HCT116 (cell line): ENCODE data around the gene ZNF229. TPM values are rescaled to one million over a fixed set of nuclear protein-coding genes. Genes with fewer than 3 reads are reported as not detected.

Experiments
- ATAC-seq: fragments of 200-7000 bp; cut with Tn5 transposase; 2 replicates; pipeline ENCODE4 v1.9.1; 2020; ENCODE audit warnings: mild to moderate bottlenecking, moderate library complexity
- BruUV-seq: library from RNA; stranded (reverse); fragments of 400-500 nt; replicated peaks from 2 replicates; lab custom pipeline; 2021; lab: Mats Ljungman, UMichigan
- CTCF ChIA-PET: fragments of 300-600 bp; sonication (Branson Sonifier 250); formaldehyde crosslinking; loops from one replicate; lab custom pipeline; 2021; ENCODE audit warnings: antibody characterized with exemption; lab: Charles Lee
- POLR2A ChIA-PET: fragments of 300-600, 350-600 bp; sonication (Branson Sonifier 250); formaldehyde crosslinking; loops from one replicate; lab custom pipeline; 2021; ENCODE audit warnings: antibody characterized with exemption; lab: Charles Lee
- RAD21 ChIA-PET, 2 experiments: fragments of 300-600 bp; sonication (Branson Sonifier 250); formaldehyde crosslinking; loops; one replicate each; lab custom pipeline; 2023; ENCODE audit warnings: low total read pairs in 2 of 2; ENCODE audit not compliant: uncharacterized antibody in 2 of 2, unreplicated experiment in 2 of 2, low non-redundant PET in 1 of 2; lab: Charles Lee
- DNase-seq: peaks from one replicate; pipeline ENCODE4 v3.0.0-alpha.2; 2010; ENCODE audit warnings: low read depth, low spot score
- H2AFZ ChIP-seq: fragments of 200-600 bp; shearing (Covaris generic), sonication (generic); 2 replicates; pipeline ENCODE4 v1.6.1; 2017; ENCODE audit warnings: low read depth, mixed run types, mixed read lengths, antibody characterized with exemption, low read length; ENCODE audit not compliant: poor library complexity, severe bottlenecking
- H3K27ac ChIP-seq: 2 replicates; pipeline ENCODE4 v1.5.1; 2012; ENCODE audit warnings: low read depth, low read length
- H3K27me3 ChIP-seq: fragments of 200-600 bp; sonication (generic); 2 replicates; pipeline ENCODE4 v1.6.1; 2016; ENCODE audit warnings: mixed run types, low read length, mixed read lengths; ENCODE audit not compliant: insufficient read depth
- H3K36me3 ChIP-seq, 2 experiments: fragments of 200-500 bp in 1 of 2; fragments of 200-600 bp in 1 of 2; sonication (Bioruptor generic) in 1 of 2; sonication (generic) in 1 of 2; 2 replicates each; pipeline versions ENCODE4 v1.5.1 to v1.6.1; 2014 to 2016; ENCODE audit warnings: low read length in 2 of 2, inconsistent platforms in 1 of 2, mixed read lengths in 1 of 2, mixed run types in 1 of 2; ENCODE audit not compliant: insufficient read depth in 2 of 2, control insufficient read depth in 1 of 2
- H3K4me1 ChIP-seq, 2 experiments: fragments of 200-600 bp in 1 of 2; sonication (generic) in 1 of 2; 2 replicates each; pipeline versions ENCODE4 v1.5.1 to v1.6.1; 2012 to 2017; ENCODE audit warnings: low read length in 2 of 2, inconsistent platforms in 1 of 2, mild to moderate bottlenecking in 1 of 2, mixed read lengths in 1 of 2, mixed run types in 1 of 2, moderate library complexity in 1 of 2; ENCODE audit not compliant: insufficient read depth in 2 of 2, control insufficient read depth in 1 of 2
- H3K4me2 ChIP-seq: fragments of 200-600 bp; sonication (generic); 2 replicates; pipeline ENCODE4 v1.6.1; 2017; ENCODE audit warnings: mixed run types, low read length, mixed read lengths
- H3K4me3 ChIP-seq, 2 experiments: fragments of 200-600 bp in 1 of 2; sonication (generic) in 1 of 2; replicated peaks in 1 of 2; 2 replicates each; pipeline ENCODE4 v1.5.1; 2011 to 2016; ENCODE audit warnings: low read length in 2 of 2, control low read depth in 1 of 2, low read depth in 1 of 2, mild to moderate bottlenecking in 1 of 2, mixed read lengths in 1 of 2, mixed run types in 1 of 2
- H3K79me2 ChIP-seq: fragments of 200-600 bp; sonication (generic); 2 replicates; pipeline ENCODE4 v1.6.1; 2017; ENCODE audit warnings: mild to moderate bottlenecking, mixed run types, low read length, moderate library complexity, mixed read lengths; ENCODE audit not compliant: insufficient read depth
- H3K9ac ChIP-seq: fragments of 200-600 bp; sonication (generic); 2 replicates; pipeline ENCODE4 v1.6.1; 2016; ENCODE audit warnings: low read length, mixed read lengths
- H3K9me2 ChIP-seq: fragments of 200-600 bp; sonication (generic), shearing (Covaris generic); 2 replicates; pipeline ENCODE4 v1.6.1; 2017; ENCODE audit warnings: mixed run types, mild to moderate bottlenecking, moderate library complexity; ENCODE audit not compliant: insufficient read depth
- H3K9me3 ChIP-seq, 2 experiments: fragments of 200-500 bp in 1 of 2; fragments of 200-600 bp in 1 of 2; sonication (Bioruptor generic) in 1 of 2; sonication (generic) in 1 of 2; 2 replicates each; pipeline ENCODE4 v1.6.1; 2014 to 2017; ENCODE audit warnings: low read length in 2 of 2, mixed read lengths in 2 of 2, inconsistent platforms in 1 of 2, low read depth in 1 of 2, mild to moderate bottlenecking in 1 of 2, mixed run types in 1 of 2, moderate library complexity in 1 of 2; ENCODE audit not compliant: control insufficient read depth in 1 of 2, insufficient read depth in 1 of 2
- H4K20me1 ChIP-seq: fragments of 200-600 bp; sonication (generic), shearing (Covaris generic); 2 replicates; pipeline ENCODE4 v1.6.1; 2017; ENCODE audit warnings: mixed run types, mild to moderate bottlenecking, moderate library complexity; ENCODE audit not compliant: insufficient read depth
- ATF3 ChIP-seq: IDR thresholded peaks from 2 replicates; pipeline ENCODE4 v1.6.1; 2012
- CBX3 ChIP-seq: IDR thresholded peaks from 2 replicates; pipeline ENCODE4 v1.6.1; 2012; ENCODE audit warnings: low read depth
- CEBPB ChIP-seq: IDR thresholded peaks from 2 replicates; pipeline ENCODE4 v1.6.1; 2012; ENCODE audit warnings: low read depth
- CTCF ChIP-seq, 3 experiments: fragments of 200-600 bp in 1 of 3; sonication (generic) in 1 of 3; IDR thresholded peaks in 2 of 3; conservative IDR thresholded peaks in 1 of 3; 2 replicates each; pipeline ENCODE4 v1.5.1; 2012 to 2017; ENCODE audit warnings: low read depth in 2 of 3, low read length in 2 of 3, antibody characterized with exemption in 1 of 3, borderline replicate concordance in 1 of 3, control low read depth in 1 of 3, mild to moderate bottlenecking in 1 of 3, mixed read lengths in 1 of 3, mixed run types in 1 of 3, moderate library complexity in 1 of 3; ENCODE audit not compliant: insufficient read depth in 1 of 3
- EGR1 ChIP-seq: IDR thresholded peaks from 2 replicates; pipeline ENCODE4 v1.6.1; 2012; ENCODE audit warnings: low read depth
- ELF1 ChIP-seq: IDR thresholded peaks from 2 replicates; pipeline ENCODE4 v1.6.1; 2012; ENCODE audit warnings: low read depth, borderline replicate concordance
- EZH2 ChIP-seq: fragments of 200-600 bp; sonication (generic); IDR thresholded peaks from 2 replicates; pipeline ENCODE4 v1.6.1; 2017; ENCODE audit warnings: antibody characterized with exemption, mixed run types
- EZH2phosphoT487 ChIP-seq: fragments of 200-600 bp; IDR thresholded peaks from 2 replicates; pipeline ENCODE4 v1.6.1; 2018; ENCODE audit warnings: antibody characterized with exemption, borderline replicate concordance
- JUND ChIP-seq: IDR thresholded peaks from 2 replicates; pipeline ENCODE4 v1.6.1; 2012
- POLR2A ChIP-seq: IDR thresholded peaks from 2 replicates; pipeline ENCODE4 v1.7.0; 2011; ENCODE audit warnings: borderline replicate concordance; ENCODE audit not compliant: insufficient read depth, insufficient read length; ENCODE audit errors: extremely low read depth
- RAD21 ChIP-seq: IDR thresholded peaks from 2 replicates; pipeline ENCODE4 v1.6.1; 2012; ENCODE audit warnings: low read depth, mild to moderate bottlenecking
- SIN3A ChIP-seq: IDR thresholded peaks from 2 replicates; pipeline ENCODE4 v1.6.1; 2012; ENCODE audit warnings: low read depth
- SP1 ChIP-seq: IDR thresholded peaks from 2 replicates; pipeline ENCODE4 v1.6.1; 2012; ENCODE audit warnings: low read depth
- SRF ChIP-seq: IDR thresholded peaks from 2 replicates; pipeline ENCODE4 v1.6.1; 2012; ENCODE audit warnings: low read depth
- YY1 ChIP-seq: IDR thresholded peaks from 2 replicates; pipeline ENCODE4 v1.6.1; 2011; ENCODE audit warnings: low read length, low read depth, moderate library complexity, mild to moderate bottlenecking; ENCODE audit not compliant: insufficient replicate concordance; ENCODE audit errors: extremely low read depth
- ZFX ChIP-seq: fragments of 450-650 bp; IDR thresholded peaks from 2 replicates; pipeline ENCODE4 v1.6.1; 2017
- ZNF274 ChIP-seq: fragments of 200-500 bp; sonication (Bioruptor generic); IDR thresholded peaks from 2 replicates; pipeline ENCODE4 v1.6.1; 2014; ENCODE audit warnings: mild to moderate bottlenecking, low read depth, low read length, inconsistent platforms
- intact Hi-C: fragments of 100-400 bp; cut with micrococcal nuclease; formaldehyde crosslinking; loops from 2 replicates; pipeline ENCODE4 v1.10.0; 2022
- total RNA-seq: library from RNA; stranded (reverse); gene quantifications from one replicate; pipeline ENCODE4 v1.2.1, GENCODE V29; 2021; ENCODE audit not compliant: unreplicated experiment
- TF ChIP-seq, protein P1 (sequence below): IDR thresholded peaks from 2 replicates; pipeline ENCODE4 v1.6.1; 2012; ENCODE audit warnings: low read depth

The ZNF229 gene
- total RNA-seq, 1 experiment from 2014 or later: not detected

- no peak for TF ChIP-seq EZH2phosphoT487
- TF ChIP-seq EGR1: no peak
- no peak for TF ChIP-seq POLR2A
- no peak for TF ChIP-seq YY1
- no peak for TF ChIP-seq SIN3A
- TF ChIP-seq ZFX: no peak
- no peak for TF ChIP-seq CTCF (IDR thresholded peaks at IDR 0.05 in 2 of 3, conservative IDR thresholded peaks at IDR 0.05 in 1 of 3; ENCODE audit: borderline replicate concordance in 1 of 3, insufficient read depth in 1 of 3, low read depth in 2 of 3, low read length in 2 of 3)
- TF ChIP-seq ATF3: no peak
- TF ChIP-seq SP1: no peak
- no peak for TF ChIP-seq ELF1
- no peak for TF ChIP-seq JUND
- no peak for TF ChIP-seq CEBPB
- no peak for TF ChIP-seq SRF
- no peak for TF ChIP-seq RAD21
These were observed 6.8 kb upstream of the ZNF229 start (continued) for GRCh38 chr19:44455100-44455499.

DNA sequence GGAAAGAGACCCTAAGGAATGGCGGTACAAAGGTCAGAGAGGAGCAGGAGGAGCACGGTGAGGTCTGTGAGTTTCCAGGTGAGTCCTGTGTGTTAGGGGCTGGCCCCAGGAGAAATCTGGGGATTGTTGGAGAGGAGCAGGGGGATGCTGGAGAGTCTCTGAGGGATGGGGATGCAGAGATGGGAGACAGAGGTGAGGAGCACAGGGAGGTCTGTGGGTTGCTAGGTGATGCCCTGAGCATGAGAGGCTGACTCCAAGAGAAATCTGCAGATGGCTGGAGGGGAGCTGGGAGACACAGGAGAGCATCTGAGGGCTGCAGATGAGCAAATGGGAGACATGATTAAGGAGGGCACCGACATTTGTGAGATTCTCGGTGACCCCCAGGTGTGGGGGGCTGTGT lies 4.1 kb upstream of the ZNF229 start:
- POLR2A ChIA-PET: no interaction called here
- Histone ChIP-seq H3K9me2 (no peaks in the 10 kb centered on the region), H3K27me3 (no peaks in the 10 kb centered on the region), H3K4me2 (no peak overlapping the region), H3K4me3 (no peak overlapping the region), H2AFZ (no peak overlapping the region), H3K27ac (no peak overlapping the region), H3K9ac (no peak overlapping the region), H3K4me1 (no peaks in the 10 kb centered on the region), H3K36me3 (no peaks in the 10 kb centered on the region), H3K79me2 (no peaks in the 10 kb centered on the region), H4K20me1 (no peaks in the 10 kb centered on the region), H3K9me3 (peaks cover 0 to 18% of the 10 kb centered on the region in 2 experiments; a peak in 2 of 4 replicates)
- intact Hi-C loops: no loop called here
- no peak for DNase-seq
- TF ChIP-seq JUND: no peak
- no peak for TF ChIP-seq RAD21
- TF ChIP-seq EZH2phosphoT487: no peak
- no peak for TF ChIP-seq SIN3A
- TF ChIP-seq ZNF274: no peak
- TF ChIP-seq CBX3: no peak
- TF ChIP-seq, protein P1, sequence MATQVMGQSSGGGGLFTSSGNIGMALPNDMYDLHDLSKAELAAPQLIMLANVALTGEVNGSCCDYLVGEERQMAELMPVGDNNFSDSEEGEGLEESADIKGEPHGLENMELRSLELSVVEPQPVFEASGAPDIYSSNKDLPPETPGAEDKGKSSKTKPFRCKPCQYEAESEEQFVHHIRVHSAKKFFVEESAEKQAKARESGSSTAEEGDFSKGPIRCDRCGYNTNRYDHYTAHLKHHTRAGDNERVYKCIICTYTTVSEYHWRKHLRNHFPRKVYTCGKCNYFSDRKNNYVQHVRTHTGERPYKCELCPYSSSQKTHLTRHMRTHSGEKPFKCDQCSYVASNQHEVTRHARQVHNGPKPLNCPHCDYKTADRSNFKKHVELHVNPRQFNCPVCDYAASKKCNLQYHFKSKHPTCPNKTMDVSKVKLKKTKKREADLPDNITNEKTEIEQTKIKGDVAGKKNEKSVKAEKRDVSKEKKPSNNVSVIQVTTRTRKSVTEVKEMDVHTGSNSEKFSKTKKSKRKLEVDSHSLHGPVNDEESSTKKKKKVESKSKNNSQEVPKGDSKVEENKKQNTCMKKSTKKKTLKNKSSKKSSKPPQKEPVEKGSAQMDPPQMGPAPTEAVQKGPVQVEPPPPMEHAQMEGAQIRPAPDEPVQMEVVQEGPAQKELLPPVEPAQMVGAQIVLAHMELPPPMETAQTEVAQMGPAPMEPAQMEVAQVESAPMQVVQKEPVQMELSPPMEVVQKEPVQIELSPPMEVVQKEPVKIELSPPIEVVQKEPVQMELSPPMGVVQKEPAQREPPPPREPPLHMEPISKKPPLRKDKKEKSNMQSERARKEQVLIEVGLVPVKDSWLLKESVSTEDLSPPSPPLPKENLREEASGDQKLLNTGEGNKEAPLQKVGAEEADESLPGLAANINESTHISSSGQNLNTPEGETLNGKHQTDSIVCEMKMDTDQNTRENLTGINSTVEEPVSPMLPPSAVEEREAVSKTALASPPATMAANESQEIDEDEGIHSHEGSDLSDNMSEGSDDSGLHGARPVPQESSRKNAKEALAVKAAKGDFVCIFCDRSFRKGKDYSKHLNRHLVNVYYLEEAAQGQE: no peak
- TF ChIP-seq EGR1: no peak
- TF ChIP-seq SP1: no peak
- TF ChIP-seq SRF: no peak
- TF ChIP-seq EZH2: no peak
- no peak for TF ChIP-seq ATF3
- TF ChIP-seq ZFX: no peak
- no peak for TF ChIP-seq CEBPB
- TF ChIP-seq YY1: no peak
- no TSS peak for BruUV-seq
- CTCF ChIA-PET: no interaction called here
- no peak for ATAC-seq
- RAD21 ChIA-PET: no interaction called here
